Measurements from ENCODE around the gene PRR18.

PRR18 gene

GRCh38 chr6:166275714-166276166, 32.5 kb downstream of the PRR18 start:
- DNase-seq (ENCODE audit: low spot score), result peak; percentile 61

GRCh38 chr6:166274739-166275370, 33.3 kb downstream of the PRR18 start:
- no peak for DNase-seq (ENCODE audit: low spot score)

- no peak for DNase-seq (ENCODE audit: low spot score)
Observed at GRCh38 chr6:166274163-166274562, 34.0 kb downstream of the PRR18 start.

GRCh38 chr6:166271376-166271765, 36.8 kb downstream of the PRR18 start:
- no peak for DNase-seq (ENCODE audit: low spot score)

- DNase-seq (ENCODE audit: low spot score), result no peak
Observed at GRCh38 chr6:166270706-166271375, 37.4 kb downstream of the PRR18 start.

- no peak for DNase-seq (ENCODE audit: low spot score)
Observed at GRCh38 chr6:166269301-166270039, 38.7 kb downstream of the PRR18 start.

- DNase-seq (ENCODE audit: low spot score), result no peak
Observed at GRCh38 chr6:166268431-166268830, 39.8 kb downstream of the PRR18 start.

- no peak for DNase-seq (ENCODE audit: low spot score)
Observed at GRCh38 chr6:166267526-166267925, 40.7 kb downstream of the PRR18 start.

- peak; percentile 87 for DNase-seq (ENCODE audit: low spot score)
Observed at GRCh38 chr6:166266336-166266735, 41.9 kb downstream of the PRR18 start.

- no peak for DNase-seq (ENCODE audit: low spot score)
Observed at GRCh38 chr6:166262743-166263515, 45.3 kb downstream of the PRR18 start.

- no peak for DNase-seq (ENCODE audit: low spot score)
Observed at GRCh38 chr6:166259296-166259977, 48.8 kb downstream of the PRR18 start.

GRCh38 chr6:166258854-166259276, 49.3 kb downstream of the PRR18 start:
- peak; percentile 4 for DNase-seq (ENCODE audit: low spot score)

GRCh38 chr6:166257911-166258318, 50.3 kb downstream of the PRR18 start:
- DNase-seq (ENCODE audit: low spot score), result peak; percentile 76
